GM19099 (cell line): ENCODE results near the gene RCN2.

Source experiments
- POLR2A ChIP-seq: IDR thresholded peaks from 3 replicates; pipeline ENCODE4 v1.6.1; 2011; ENCODE audit warnings: low read depth; ENCODE audit not compliant: insufficient read length; ENCODE audit errors: extremely low read depth

The RCN2 gene

DNA sequence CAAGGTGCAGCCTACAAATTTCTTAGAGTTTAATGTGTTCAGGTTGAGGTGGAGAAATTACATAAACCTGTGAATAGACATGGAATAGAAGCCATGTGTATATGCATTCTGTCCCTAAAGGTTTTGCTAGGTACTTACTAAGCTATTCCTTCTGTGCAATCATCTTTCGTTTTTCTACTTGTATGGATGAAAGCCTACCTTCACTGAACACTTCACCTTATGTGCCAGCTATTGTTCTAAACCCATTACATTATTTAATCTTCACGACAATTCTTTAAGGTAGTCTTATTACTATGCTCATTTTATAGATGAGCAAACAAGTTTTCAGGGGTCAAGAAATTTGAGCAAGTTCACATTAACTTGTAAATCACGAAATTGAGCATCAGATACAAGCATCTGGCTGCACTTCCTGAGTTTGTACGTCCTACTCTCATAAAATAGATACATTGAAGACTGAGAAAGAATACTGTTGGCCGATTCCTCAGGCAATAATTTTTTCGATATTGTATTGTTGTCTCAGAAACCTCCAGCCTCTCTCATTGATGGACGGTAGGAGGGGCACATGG, 635 bp upstream of the RCN2 start:
- TF ChIP-seq POLR2A, result no peak

DNA sequence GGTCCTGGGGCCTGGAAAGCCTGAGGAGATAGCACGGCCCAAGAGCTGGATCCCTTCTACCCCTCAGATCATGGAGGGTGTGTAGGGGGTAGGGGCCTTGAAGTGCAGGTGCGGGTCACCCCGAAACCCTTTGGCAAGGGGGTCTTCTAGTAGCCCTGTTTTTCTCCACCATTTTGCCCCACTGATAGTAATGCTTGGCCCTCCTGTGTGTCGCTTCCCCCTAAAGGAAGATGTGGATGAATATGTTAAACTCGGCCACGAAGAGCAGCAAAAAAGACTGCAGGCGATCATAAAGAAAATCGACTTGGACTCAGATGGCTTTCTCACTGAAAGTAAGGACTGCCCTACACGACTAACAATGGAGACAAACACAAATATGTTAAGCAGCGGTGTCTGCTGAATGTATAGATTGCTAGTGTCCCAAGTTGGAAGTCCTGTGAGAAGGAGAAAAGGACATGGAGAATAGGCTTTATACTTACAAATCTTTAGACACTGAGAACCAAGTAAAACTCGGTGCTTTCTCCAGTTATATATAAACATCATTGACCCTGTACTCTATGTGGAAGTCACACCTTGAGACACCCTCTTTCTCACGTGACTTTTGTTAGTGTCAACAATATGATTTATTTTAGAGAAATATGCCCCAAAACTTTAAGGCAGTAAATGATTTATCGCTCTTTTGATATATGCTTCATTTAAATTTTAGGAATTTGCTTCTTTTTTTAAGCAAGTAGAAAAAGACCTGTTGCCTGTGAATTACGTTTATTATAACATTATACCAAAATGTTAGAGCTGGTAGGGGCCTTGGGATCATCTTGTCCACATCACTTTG, 802 bp downstream of the RCN2 start:
- TF ChIP-seq POLR2A, result no peak

DNA sequence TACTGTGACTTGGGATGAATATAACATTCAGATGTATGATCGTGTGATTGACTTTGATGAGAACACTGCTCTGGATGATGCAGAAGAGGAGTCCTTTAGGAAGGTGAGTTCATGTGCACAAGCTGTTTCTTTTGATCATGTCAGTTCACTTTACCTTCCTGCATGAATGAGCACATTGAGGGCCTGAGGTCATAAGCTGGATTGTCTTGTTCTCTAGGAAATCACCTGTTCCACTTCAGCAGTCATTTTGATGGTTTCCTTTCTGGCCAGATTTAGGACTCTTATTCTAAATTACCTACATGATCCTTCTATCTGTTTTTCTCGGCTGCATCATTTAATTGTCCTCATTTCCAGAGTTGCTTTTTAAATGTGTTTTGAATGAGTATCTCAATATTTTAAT, 4.1 kb downstream of the RCN2 start:
- TF ChIP-seq POLR2A, result no peak

DNA sequence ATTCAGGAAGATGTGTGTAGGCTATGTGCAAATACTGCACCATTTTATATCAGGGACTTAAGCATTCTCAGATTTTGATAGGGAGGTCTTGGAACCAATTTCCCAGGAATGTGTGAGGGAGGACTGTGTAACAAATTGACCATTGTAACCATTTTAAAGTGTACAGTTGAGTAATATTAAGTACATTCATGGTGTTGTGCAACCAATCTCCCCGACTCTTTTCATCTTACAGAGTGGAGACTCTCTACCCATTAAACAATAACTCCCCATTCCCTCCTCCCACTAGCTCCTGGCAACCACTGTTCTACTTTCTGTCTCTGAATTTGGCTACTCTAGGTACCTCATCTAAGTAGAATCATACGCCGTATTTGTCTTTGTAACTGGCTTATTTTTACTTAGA, 5.1 kb downstream of the RCN2 start:
- TF ChIP-seq POLR2A, result no peak

DNA sequence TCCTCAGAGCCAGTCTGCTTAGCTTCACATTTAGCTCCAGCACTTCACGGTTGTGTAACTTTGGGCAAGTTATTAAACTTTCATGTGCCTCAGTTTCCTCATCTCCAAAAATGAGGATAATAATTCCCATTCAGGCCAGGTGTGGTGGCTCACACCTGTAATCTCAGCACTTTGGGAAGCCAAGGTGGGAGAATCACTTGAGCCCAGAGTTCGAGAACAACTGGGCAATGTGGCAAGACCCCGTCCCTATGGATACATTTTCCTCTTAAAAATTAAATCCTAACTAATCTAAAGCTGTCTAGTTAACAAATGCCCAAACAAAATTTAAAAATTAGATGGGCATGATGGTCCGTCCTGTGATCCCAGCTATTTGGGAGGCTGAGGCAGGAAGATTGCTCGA, 7.2 kb downstream of the RCN2 start:
- TF ChIP-seq POLR2A, result no peak

- TF ChIP-seq POLR2A, result no peak
These were observed 8.2 kb downstream of the RCN2 start for GRCh38 chr15:76939715-76940114.

DNA sequence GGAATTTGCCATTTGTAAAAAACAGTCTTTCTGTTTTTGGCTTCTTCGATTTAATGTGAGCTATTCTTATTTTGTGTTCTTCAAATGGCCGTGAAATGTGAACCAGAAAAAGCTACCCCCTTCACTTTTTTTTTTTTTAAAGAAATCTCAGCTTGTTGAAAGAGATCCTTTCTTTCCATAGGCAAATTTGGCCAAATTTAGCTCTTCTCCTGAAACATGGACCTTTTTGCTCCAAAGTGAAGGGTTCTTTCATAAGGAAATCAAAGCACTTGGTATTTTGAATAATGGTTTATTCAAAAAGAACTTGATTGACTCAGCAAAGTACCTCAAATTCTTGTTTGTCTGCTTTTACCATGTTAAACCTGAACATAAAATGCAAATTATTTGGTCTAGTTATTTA, 10.1 kb downstream of the RCN2 start:
- no peak for TF ChIP-seq POLR2A

- TF ChIP-seq POLR2A, result no peak
These were observed 10.8 kb downstream of the RCN2 start for GRCh38 chr15:76942331-76942730.

DNA sequence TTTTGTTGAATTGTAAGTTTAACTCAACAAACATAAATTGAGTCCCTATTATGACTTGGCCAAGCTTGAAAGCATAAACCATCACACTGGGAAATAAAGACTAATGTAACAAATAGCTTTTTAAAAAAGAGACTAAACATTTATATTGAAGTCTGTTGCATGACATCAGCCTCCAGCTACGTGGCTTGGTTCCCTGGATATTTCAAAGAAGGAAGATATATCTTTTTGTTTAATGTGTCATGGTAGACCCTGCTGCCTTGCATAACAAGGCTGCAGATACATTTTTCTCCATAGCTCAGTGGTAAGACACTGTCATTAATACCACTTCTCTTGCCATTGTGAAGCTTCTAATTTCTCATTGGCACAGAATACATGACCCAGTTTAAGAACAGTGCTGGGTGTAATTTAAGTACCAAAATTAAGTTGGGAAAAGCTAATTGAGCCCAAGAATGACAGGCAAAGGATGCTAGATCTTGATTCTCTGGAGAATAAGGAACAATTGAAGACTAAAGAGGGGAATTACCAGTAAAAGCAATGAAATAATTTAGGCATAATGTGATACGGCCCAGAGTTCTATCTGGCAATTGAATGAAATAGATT, 14.0 kb downstream of the RCN2 start:
- TF ChIP-seq POLR2A, result no peak

DNA sequence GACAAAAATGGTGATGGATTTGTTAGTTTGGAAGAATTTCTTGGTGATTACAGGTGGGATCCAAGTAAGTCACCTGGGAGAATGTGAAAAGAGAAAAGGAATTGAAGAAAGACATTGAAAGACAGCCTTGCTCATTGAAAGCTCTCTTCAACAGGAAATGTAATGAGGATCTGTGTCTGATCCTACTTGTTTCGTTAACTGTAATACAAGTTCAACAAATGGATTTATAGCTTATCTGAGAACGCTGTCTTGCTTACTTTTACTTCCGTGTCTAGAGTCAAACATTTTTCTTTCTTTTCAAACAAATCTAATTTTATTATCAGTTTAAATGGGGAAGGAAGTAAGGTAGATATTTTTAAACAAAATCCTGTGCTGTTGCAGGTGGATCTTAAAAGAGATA, 15.9 kb downstream of the RCN2 start:
- TF ChIP-seq POLR2A, result no peak

GRCh38 chr15:76951220-76951619, 19.7 kb downstream of the RCN2 start:
- TF ChIP-seq POLR2A, result no peak

GRCh38 chr15:76953913-76954312, 22.4 kb downstream of the RCN2 start:
- no peak for TF ChIP-seq POLR2A

GRCh38 chr15:76954744-76955143, 23.2 kb downstream of the RCN2 start:
- TF ChIP-seq POLR2A, result no peak

DNA sequence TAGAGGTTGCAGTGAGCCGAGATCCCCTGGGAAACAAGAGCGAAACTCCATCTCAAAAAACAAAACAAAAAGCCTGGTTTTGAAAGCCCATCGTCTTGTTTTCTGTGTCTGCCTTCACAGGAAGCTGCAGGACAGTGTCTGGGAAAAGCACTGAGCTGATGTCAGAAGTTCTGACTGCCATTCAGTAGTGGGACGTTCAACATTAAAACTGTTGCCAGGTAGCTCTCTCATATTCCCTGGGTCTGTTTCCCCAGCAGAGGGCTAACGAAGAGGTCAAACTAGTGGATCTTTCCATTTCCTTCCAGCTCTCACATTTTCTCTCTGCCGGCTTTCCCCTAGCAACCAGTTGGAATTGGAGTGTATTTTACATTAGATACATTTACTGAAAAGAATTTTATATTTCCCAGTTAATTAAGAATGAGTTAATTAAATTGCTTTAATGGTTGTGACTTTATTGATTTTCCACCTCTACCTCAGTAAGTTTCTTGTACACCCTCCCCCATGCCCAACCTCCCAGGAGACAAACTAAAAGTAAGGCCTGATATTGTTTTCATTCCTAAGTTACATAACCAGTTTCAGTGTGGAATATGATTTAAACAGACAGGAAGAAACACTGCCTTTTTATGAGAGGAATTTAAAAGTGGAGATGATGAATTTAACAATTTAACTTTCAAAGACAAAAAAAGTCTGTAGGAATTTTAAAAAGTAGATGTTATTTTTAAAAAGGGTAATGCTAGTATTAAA, 29.9 kb downstream of the RCN2 start:
- TF ChIP-seq POLR2A, result no peak

DNA sequence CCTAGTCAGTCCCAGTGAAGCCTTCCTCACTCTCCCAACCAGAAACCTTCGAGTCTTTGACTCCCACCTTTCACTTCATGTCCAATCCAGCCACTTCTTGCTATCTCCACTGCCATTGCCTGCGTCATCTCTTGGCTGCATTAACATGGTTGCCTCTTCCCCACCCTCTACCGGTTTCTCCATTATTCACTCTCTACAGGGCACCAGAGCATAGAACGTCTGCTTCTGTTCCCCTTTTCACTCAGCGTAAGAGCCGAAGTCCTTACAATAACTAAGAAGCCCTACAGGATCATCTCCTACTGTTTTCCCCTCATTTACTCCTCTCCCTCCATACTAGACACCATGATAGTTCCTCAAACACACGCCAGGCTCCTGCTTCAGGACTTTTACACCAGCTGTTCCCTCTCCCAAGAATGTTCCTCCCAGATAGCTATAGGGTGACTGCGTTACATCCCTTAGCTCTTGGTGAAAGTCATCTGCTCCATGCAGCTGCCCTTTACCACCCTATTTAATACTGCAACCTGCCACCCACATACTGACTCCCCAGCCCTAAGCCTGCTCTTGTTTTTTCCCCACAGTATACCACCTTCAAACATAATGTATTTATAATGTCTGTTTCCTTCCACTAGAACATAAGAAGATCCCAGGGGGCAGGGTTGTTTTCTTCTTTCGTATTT, 30.9 kb downstream of the RCN2 start:
- TF ChIP-seq POLR2A, result no peak
